Kidney capillary endothelial cell (primary cell): ENCODE results near the gene IQCH.
"Not testable (repeated sequence)": the region's sequence is repeated elsewhere in the genome, so short reads cannot be mapped to it uniquely, and the experiment has no call there.

ENCODE experiments used
- DNase-seq: peaks from one replicate; pipeline ENCODE4 v3.0.0-alpha.2; 2018; ENCODE audit warnings: low spot score

Gene IQCH

DNA sequence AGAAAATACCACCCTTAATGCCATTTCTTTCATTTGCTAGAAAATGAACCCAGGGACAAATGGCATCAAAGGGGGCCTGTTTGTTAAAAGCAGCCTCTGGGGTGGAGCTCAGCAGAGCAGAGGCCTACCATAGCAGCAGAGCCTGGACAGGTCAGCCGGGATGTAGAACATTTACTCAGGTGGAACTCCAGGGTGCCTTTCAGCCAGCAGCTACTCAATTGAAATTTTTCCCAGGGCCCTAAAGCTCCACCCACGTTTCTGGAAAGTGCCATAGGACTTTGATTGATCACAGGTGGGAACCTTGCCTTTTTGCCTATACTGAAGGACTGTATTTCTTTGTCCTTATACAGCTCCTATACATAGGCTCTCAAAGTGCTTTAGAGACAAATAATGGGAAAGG lies 191.9 kb downstream of the IQCH start:
- DNase-seq, result no peak

DNA sequence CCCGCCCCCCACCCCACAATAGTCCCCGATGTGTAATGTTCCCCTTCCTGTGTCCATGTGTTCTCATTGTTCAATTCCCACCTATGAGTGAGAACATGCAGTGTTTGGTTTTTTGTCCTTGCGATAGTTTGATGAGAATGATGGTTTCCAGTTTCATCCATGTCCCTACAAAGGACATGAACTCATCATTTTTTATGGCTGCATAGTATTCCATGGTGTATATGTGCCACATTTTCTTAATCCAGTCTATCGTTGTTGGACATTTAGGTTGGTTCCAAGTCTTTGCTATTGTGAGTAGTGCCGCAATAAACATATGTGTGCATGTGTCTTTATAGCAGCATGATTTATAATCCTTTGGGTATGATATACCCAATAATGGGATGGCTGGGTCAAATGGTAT lies 193.8 kb downstream of the IQCH start:
- not testable (repeated sequence) for DNase-seq

DNA sequence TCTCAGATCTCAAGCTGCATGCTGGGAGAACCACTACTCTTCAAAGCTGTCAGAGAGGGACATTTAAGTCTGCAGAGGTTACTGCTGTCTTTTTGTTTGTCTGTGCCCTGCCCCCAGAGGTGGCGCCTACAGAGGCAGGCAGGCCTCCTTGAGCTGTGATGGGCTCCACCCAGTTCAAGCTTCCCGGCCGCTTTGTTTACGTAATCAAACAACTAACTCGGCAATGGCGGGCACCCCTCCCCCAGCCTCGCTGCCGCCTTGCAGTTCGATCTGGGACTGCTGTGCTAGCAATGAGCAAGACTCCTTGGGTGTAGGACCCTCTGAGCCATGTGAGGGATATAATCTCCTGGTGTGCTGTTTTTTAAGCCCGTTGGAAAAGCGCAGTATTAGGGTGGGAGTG lies 199.1 kb downstream of the IQCH start:
- not testable (repeated sequence) for DNase-seq

DNA sequence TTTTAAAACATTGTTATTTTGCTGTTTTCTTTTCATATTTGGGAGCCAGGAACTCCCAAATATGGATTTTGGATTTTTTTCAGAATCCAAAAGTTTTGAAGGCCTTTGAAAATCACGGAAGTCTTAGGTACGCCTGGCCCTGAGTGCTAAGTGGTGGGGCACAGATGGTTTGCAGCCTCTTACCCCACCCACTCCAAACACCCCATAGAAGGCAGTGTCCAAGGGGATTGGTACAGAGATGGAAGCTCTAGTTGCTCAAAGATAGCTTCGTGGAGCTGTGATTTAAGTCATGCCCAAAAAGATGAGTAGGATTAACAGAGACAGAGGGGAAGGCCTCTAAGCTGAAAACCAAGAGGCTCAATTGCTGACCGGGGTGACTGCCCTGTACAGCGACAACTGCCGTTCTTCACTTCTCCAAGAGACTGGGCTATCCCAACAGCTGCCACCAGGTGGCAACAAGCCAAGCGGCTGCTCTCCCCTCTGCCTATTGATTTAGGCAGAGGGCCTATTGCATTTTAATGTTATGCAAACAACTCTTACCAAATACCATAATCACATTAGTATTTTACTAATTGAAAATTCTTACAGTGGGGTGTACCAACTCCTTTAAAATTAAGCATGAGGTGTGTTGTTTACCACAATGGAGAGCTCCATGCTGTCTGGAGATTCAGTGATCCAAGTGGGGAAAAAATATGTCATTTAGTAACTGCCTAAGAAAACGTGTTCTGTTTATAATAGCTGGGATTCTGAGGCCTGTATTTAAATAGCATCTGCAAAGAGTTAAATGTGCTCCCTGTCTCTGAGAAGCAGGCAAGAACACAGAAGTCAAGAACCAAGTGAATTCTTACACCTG lies 202.3 kb downstream of the IQCH start:
- peak; percentile 73 for DNase-seq

DNA sequence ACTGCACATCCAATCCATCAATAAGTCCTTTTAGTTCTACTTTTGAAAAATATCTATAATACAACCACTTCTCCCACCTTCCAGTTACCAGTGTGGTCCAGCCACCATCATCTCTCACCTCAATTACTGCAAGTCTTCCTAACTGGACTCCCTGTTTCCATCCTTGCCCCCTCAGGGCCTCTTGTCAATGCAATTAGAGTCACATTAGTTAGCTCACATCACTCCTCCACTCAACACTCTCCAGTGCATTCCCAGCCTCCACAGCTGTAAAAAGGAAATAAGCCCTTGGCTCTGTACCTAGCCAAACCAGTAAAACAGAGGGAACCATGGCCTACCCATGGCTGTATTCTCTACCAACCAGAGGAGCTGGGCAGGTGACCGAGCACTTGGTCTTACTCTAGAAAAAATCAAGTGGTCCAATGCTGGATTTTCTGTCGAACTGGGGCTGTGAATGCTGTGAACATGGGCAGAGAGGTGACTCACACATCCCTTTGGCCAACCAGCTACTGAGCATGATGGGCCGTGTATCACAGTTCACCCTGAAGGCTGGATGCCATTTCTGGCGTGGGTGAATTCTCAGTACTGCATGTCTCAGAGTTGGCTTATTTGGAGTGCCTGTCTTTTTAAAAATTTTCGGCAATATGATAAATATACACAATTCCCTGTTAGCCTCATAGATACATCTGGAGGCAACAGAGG lies 203.9 kb downstream of the IQCH start:
- DNase-seq, result no peak

DNA sequence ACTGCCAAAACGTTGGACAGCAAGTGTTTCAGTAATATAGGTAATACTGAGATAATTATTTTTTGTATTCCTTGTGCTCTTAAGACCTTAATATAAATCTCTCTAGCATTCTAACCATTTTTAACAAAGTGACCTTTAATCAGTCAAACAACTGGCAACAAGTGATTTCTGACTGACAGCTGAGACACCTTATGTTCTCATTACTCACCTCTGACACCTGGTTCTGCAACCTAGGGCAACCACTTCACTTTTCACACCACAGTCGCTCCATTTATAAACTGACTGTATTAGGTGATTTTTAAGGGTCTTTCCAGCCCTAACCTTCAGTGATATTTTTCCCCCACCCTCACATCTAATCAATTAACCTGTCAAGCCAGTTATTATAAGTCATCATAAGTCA lies 205.9 kb downstream of the IQCH start:
- no peak for DNase-seq

DNA sequence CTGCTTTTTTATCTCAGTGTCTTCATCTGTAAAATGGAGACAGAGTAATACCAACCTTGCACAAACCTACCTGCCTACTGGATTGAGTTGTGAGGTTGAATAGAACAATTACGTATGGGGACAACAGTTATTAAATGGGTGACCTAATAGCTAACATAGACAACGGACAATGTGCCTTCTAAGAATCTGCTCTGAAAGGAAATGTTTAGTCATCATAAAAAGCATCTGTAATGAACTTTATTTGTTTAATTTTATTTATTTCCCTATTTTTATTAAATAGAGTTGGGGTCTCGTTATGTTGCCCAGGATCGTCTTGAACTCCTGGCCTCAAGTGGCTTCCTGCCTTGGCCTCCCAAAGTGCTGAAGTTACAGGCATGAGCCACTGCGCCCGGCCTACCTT lies 207.1 kb downstream of the IQCH start:
- no peak for DNase-seq

DNA sequence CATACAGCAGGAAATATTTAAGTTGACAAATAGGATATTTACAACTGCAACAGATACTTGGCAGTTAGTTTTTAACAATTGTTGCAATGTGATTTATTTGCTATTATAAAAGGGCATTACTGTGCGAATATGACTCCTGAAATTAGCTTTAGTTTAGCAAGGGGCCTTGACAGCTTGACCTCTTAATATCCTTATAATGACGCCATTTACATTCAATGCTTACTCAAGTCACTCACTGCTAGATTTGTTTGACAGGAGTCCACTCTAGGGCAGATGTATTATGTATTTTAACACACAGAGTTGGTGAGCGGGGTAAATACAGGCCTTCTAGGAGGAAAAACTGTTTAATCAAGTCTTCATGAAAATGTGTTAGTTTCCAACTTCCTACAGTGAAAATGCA lies 208.3 kb downstream of the IQCH start:
- DNase-seq, result no peak

DNA sequence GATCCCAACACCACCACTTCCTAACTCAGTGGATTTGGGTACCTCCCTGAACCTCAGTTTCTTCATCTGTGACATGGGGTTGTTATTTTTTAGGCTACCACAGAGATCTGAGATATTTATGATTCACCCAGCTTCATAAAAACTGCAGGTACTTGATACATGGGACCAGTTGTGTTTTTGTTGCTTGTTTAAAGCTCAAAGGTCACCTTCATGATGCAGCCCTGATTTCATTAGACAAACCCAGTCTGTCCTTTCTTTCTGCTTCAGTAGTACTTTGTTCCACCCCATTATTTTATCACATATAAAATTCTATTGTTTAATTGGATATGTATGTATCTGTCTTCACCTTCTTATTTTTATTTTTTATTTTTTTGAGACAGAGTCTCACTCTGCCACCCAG lies 208.9 kb downstream of the IQCH start:
- no peak for DNase-seq

DNA sequence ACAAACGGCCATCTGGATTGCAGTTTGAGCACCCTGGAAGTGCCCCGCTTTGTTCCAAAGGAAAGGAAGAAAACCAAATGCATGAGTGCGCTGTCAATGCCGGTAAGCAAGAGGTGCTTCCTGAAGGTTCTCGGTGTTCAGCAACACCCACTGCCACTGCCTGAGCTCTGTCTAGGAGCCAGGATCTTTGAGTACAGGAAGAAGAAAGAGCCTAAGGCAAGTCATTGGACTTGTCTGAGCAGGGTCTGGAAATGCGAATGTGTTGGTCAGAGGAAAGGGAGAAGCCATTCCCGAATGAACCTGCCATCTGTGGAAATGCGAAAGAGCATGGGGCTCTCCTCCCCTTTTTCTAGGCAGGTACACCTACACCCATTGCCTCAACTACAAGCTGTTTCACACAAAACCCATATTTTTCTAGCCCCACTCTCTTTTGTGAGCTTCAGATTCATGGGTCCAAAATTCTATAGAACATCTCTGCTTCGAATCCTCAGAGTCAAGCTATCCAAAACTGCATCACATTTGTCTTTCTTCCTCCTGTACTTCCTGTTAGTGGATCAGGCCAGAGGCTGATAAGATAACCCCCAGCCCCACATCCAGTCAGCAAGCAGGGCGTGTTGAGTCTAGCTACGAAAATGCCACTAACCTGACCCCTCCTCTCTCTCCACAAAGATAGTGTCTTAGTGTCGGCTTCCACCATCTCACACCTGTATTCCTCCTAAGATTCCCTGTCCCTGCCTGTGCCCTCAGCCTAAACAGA lies 210.8 kb downstream of the IQCH start:
- no peak for DNase-seq

DNA sequence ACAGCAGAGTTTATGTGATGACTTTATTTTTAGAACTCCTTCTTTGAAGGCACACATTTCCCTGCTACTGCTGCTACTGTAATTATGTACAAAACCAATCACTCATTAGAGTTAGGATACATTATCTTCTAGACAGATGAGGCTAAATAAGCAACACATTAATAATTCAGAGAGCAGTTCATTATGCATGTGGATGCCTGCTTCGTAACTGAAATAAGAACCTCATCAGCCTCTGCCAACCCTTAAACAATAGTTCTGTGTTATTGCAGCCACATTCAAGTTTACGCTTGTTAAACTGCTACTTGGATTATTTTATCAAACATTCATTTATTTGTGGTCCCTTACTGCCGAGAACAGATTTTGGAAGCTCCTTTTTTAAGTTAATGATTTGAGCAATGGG lies 213.8 kb downstream of the IQCH start:
- no peak for DNase-seq

DNA sequence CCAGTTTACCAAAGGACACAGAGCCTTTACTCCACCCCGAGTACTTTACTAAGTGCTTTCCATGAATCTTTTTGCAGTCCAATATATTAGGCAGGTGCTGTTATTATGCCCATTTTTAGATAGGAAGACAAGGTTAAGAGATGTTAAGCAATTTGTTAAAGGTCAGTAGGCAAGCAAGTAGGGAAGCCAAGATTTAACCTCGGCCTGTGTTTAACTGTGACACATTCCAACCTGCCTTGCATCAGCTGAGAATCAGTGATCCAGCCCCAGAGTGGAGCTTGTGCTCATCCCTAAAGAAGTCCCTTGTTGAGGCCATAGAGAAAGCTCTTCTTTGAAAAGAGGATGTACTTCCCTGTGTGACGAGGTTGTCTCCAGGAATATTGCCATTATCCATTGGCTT lies 215.1 kb downstream of the IQCH start:
- no peak for DNase-seq

DNA sequence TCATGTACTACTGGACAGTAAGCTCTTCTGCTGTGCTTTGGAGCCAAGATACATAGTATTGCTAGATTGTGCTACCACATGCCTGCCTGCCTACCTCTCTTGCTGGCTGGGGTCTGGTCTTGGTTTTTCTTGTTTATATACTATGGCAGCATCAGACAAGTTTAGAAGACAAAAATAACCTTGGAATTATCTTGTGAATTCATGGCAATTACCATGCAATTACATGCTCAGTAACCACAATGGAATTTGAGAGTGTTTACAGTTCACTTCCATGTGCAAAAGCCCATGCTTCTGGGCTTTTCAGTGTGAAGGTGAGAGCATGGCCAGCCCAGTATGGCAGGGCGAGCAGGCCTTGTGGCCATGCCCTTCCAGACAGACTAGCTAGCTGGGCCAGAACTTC lies 218.4 kb downstream of the IQCH start:
- DNase-seq, result no peak

DNA sequence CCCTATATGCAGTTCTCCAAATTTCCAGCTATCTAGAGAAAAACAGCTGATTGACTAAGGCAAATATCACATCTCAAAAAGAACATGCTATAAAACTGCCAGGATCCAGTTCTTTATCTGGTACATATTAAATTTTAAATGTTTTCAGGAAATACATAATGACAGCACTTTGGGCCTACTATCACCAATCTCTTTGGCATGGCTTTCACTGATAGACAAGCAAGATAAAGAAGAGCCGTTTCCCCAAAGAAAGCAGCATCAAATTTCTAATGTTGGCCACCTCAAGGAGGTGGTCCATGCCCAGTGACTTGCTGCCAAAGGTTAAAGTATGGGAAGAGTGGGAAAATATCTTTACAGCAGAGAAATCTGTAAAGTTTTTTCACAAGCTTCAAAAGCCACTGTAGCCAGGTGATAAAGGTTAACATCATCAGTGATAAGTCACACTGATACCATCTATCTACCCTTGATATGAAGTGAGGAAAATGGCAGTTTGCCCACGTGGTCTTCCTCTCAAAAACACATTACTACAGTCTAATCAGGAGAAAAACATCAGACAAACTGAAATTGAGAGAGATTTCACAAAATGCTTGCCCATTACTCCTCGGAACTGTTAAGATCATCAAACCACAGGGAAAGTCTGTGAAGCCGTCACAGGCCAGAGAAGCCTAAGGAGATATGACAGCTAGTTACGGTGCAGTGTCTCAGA lies 220.0 kb downstream of the IQCH start:
- DNase-seq, result no peak

DNA sequence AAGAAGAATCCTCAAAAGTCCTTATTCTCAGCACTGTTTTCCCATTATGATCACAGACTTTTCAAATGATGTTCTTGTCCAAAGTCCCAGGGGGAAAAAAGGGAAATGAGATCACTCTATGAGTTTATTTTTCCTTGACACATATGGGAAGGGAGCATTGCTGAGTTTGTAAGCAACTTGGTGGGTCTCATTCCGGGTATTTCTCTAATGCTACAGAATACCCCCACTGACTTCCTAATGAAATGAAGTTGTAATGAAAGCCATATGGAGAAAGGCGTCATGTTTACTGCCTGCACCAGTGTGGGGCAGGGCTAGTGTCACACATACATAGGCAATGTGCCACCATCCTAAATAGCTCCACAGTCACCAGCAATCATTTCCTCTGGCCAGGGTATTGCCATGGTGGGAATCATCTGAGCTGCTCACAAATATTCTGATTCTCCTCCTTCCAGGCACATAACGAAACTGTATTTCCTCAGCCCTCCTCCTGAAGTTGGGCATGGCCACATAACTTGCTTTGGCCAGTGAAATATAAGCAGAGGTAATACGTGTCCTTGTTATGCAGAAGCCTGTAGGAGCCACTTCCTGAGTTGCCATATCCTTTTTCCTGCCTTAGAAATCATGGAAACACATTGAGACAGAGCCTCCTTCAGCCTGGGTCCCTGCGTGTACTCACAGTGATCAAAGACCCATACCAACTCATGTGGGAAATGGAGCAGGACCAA lies 225.4 kb downstream of the IQCH start:
- DNase-seq, result peak; percentile 71

DNA sequence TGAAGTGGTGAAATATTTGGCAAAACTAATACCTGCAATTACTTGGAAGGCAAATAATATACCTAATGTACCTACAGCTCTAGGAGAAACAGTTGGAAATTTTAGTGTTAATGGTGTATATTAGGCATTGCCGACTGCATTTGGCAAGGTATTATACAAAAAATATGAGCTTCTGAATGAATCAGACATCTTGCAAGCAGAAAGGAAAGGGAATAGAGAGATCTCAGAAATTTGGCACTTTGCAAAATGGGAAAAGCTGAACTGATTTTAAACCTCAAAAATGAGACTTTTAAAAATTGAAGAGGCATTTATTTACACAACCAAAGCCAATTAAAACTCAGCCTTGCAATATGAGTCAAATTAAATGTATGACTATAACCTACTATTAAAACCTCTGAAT lies 226.2 kb downstream of the IQCH start:
- DNase-seq, result no peak

DNA sequence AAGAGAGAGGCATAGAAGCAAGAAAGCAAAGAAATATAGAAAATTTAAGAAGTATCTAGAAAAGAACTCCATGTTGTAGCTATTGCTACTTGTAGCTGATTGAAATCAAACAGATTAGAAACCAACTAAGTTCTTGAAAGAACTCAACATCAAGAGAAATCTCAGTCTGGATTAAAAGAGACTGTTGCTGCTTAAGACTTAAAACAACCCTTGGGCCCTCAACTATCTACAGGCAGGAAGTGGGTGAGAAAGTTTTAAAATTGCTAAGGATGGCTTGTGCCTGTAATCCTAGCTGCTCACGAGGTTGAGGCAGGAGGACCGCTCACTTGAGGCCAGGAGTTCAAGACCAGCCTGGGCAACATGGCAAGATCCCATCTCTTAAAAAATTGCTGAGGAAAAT lies 227.1 kb downstream of the IQCH start:
- DNase-seq, result no peak

DNA sequence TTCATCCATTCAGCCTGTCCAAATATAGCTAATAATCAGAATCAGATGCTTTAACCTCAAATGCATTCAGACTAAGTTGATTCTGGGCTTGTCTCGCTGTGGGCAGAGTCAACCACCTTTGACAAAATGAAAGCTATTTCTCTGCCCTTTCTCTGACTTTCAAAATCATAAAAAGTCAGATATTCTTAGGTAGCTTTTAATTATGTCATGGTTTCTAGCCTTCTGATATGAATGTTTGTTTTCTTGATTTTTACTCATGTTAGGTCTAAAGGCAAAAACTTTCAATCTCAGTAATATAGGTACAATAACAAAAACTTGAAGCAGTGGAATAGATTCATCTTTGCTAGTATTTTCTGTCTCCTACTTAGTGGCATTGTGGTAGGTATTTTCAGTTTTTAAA lies 241.0 kb downstream of the IQCH start:
- DNase-seq, result no peak

DNA sequence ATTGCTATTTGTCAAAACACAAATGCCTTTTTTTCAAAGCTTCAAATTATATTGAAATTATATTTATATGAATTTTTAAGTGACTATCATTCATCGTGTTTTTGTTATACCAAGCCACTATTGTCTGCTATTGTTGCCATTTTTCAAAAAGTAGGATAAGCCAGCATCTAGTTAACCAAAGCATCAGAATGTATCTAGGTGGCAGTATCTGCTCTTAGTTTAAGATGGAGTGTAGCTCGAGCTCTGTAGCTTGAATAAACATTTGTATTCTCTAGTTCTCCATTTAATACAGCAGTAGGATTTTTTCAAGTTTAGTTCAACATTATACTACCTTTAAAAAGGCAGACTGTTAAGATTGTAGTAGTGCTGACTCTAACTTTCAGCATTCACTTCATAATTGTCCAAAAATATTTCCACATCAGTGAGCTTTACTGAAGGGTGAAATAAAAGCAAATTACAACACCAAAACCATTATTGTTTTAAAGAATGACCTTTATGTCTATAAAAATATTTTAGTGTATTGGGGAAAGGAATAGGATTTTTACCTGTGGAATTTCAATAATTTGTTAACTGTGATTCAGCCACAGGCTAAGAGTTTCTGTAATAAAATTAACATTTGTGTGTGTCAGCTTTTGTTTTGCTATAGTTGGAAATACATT lies 246.7 kb downstream of the IQCH start:
- DNase-seq, result no peak

DNA sequence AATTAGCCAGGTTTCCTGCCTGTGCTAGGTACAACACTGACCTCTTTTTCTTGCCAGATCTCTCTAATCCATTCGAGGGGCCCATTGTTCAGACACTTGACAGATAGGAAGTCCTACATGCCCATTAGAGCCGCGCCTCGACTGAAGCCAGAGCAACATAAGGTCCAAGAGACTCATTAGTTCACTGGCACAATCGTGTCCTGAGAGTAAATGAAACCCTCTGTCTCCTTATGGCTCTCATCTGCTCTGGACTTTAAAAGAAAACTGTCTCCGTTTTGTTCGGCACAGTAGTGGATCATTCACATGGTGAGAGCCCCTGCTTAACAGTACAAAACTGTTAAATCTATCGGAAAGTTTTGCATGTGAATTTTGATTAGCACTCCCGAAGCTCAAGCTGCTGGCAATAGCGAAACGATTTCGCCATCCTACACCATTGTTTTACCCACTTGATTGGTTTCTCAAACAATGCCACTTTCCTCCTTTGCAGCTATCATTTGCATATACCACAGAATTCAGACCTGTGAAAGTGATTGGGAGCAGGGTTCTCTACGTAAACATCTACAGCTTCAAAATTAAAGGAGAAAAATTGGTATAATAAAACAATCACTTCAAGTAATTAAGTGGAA lies 247.4 kb downstream of the IQCH start:
- DNase-seq, result no peak

DNA sequence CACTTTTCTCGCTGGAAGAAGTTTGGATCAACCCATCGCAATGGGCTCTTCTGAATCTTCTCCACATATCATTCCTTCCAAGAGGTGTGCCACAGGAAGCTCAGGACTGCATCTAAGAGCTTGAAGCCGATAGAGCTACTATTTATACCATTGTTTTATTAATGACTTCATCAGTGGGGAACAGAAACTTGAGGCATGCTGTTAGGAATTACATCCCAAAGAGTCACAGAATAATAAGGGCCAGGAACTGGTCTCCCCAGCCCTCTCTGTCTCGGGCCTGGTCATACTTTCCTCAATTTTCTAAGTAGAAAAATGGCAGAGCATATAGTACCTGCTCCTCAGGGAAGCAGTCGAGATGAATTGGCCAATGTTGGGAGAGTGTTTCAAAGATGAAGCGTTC lies 249.5 kb downstream of the IQCH start:
- DNase-seq, result no peak
